ENCODE measurements around the gene SP2.
"Not testable (repeated sequence)": the region's sequence is repeated elsewhere in the genome, so short reads cannot be mapped to it uniquely, and the experiment has no call there.

- not testable (repeated sequence) for TF ChIP-seq CTCF (IDR thresholded peaks at IDR 0.05); EZH2 (IDR thresholded peaks at IDR 0.05; ENCODE audit: borderline replicate concordance, insufficient read depth, low read depth, low read length, poor library complexity, severe bottlenecking)
Measured at GRCh38 chr17:47935468-47935867, 39.4 kb downstream of the SP2 start.

Measured in B cell (primary cell).